SH-SY5Y (cell line): ENCODE results near the gene ZER1.

Experiments used
- GATA2 ChIP-seq: IDR thresholded peaks from 2 replicates; pipeline ENCODE4 v1.6.1; 2011; ENCODE audit warnings: mild to moderate bottlenecking, low read depth, low read length
- GATA3 ChIP-seq: IDR thresholded peaks from 2 replicates; pipeline ENCODE4 v1.6.1; 2011; ENCODE audit warnings: low read depth, mild to moderate bottlenecking, low read length, moderate library complexity

GRCh38 chr9:128771745-128772519 lies at the start of gene ZER1:
- TF ChIP-seq GATA2, result no peak
- TF ChIP-seq GATA3, result no peak
